DND-41 (cell line): ENCODE measurements around the gene CWF19L1.

Experiments used
- ATAC-seq: fragments of 200-7000 bp; cut with Tn5 transposase; 3 replicates; pipeline ENCODE4 v1.9.1; 2021; ENCODE audit warnings: low read depth; ENCODE audit not compliant: insufficient read depth
- DNase-seq: peaks from one replicate; pipeline ENCODE4 v3.0.0-alpha.2; 2020
- H2AFZ ChIP-seq: 2 replicates; pipeline ENCODE4 v1.6.0; 2012; ENCODE audit warnings: low read depth, low read length
- H3K27ac ChIP-seq: 2 replicates; pipeline ENCODE4 v1.5.1; 2012; ENCODE audit warnings: low read length, inconsistent platforms
- H3K27me3 ChIP-seq: fragments of 200-600 bp; sonication (generic); 2 replicates; pipeline ENCODE4 v1.6.0; 2012; ENCODE audit warnings: low read length, mild to moderate bottlenecking, inconsistent platforms; ENCODE audit not compliant: insufficient read depth, poor library complexity
- H3K36me3 ChIP-seq: 2 replicates; pipeline ENCODE4 v1.5.1; 2012; ENCODE audit warnings: low read length, inconsistent platforms; ENCODE audit not compliant: insufficient read depth
- H3K4me1 ChIP-seq: 2 replicates; pipeline ENCODE4 v1.5.1; 2012; ENCODE audit warnings: mild to moderate bottlenecking, low read length; ENCODE audit not compliant: insufficient read depth
- H3K4me2 ChIP-seq: 2 replicates; pipeline ENCODE4 v1.6.0; 2012; ENCODE audit warnings: mild to moderate bottlenecking, moderate library complexity, low read length, inconsistent platforms; ENCODE audit not compliant: insufficient read depth
- H3K4me3 ChIP-seq, 2 experiments: fragments of 200-600 bp in 1 of 2; shearing (Covaris generic) in 1 of 2; 2 replicates each; pipeline ENCODE4 v1.5.1; 2012 to 2016; ENCODE audit warnings: inconsistent platforms in 2 of 2, low read length in 2 of 2, mild to moderate bottlenecking in 2 of 2, low read depth in 1 of 2, moderate library complexity in 1 of 2
- H3K79me2 ChIP-seq: 2 replicates; pipeline ENCODE4 v1.6.0; 2012; ENCODE audit warnings: low read length, inconsistent platforms; ENCODE audit not compliant: insufficient read depth
- H3K9ac ChIP-seq: 2 replicates; pipeline ENCODE4 v1.6.0; 2012; ENCODE audit warnings: low read depth, mild to moderate bottlenecking, inconsistent platforms, low read length, moderate library complexity
- H3K9me3 ChIP-seq: 2 replicates; pipeline ENCODE4 v1.5.1; 2012; ENCODE audit warnings: low read length, moderate library complexity, mild to moderate bottlenecking, inconsistent platforms; ENCODE audit not compliant: insufficient read depth, severe bottlenecking
- H4K20me1 ChIP-seq: 2 replicates; pipeline ENCODE4 v1.6.0; 2012; ENCODE audit warnings: low read length; ENCODE audit not compliant: insufficient read depth
- CTCF ChIP-seq: IDR thresholded peaks from 2 replicates; pipeline ENCODE4 v1.5.1; 2012; ENCODE audit warnings: borderline replicate concordance, low read length, moderate library complexity, mild to moderate bottlenecking; ENCODE audit not compliant: poor library complexity, severe bottlenecking; ENCODE audit errors: extremely low read depth
- EZH2 ChIP-seq: IDR thresholded peaks from 3 replicates; pipeline ENCODE4 v1.6.1; 2012; ENCODE audit warnings: borderline replicate concordance, low read depth, mild to moderate bottlenecking, moderate library complexity, low read length, inconsistent platforms; ENCODE audit not compliant: severe bottlenecking

The CWF19L1 gene

GRCh38 chr10:100216006-100216405 is 51.4 kb downstream of the CWF19L1 start:
- Histone ChIP-seq H3K27me3 (no peaks in the 10 kb centered on the region), H3K9me3 (no peaks in the 10 kb centered on the region), H4K20me1 (no peaks in the 10 kb centered on the region; the same call in 1 of the 2 replicates), H3K4me2 (no peak overlapping the region), H3K27ac (no peak overlapping the region), H3K4me3 (no peak overlapping the region), H3K4me1 (no peaks in the 10 kb centered on the region), H3K9ac (no peak overlapping the region), H2AFZ (no peak overlapping the region), H3K36me3 (peaks cover 92% of the 10 kb centered on the region), H3K79me2 (no peaks in the 10 kb centered on the region)
- no peak for ATAC-seq
- no peak for DNase-seq
- TF ChIP-seq CTCF (no peak), EZH2 (no peak)

GRCh38 chr10:100209303-100209702 is 58.1 kb downstream of the CWF19L1 start:
- Histone ChIP-seq H3K9ac (no peak overlapping the region), H3K79me2 (no peaks in the 10 kb centered on the region), H3K27ac (no peak overlapping the region), H3K4me2 (no peak overlapping the region), H4K20me1 (no peaks in the 10 kb centered on the region; the same call in 1 of the 2 replicates), H3K4me3 (no peak overlapping the region), H3K36me3 (peaks cover 84% of the 10 kb centered on the region), H3K4me1 (no peaks in the 10 kb centered on the region), H3K27me3 (no peaks in the 10 kb centered on the region), H2AFZ (no peak overlapping the region), H3K9me3 (no peaks in the 10 kb centered on the region)
- DNase-seq (no peak), ATAC-seq (no peak)
- no peak for TF ChIP-seq CTCF
- no peak for TF ChIP-seq EZH2

GRCh38 chr10:100208276-100208675 is 59.2 kb downstream of the CWF19L1 start:
- no peak for ATAC-seq
- DNase-seq: no peak
- TF ChIP-seq CTCF (no peak), EZH2 (no peak)
- Histone ChIP-seq H3K27me3 (no peaks in the 10 kb centered on the region), H3K36me3 (peaks cover 83% of the 10 kb centered on the region), H4K20me1 (no peaks in the 10 kb centered on the region; the same call in 1 of the 2 replicates), H3K4me3 (no peak overlapping the region), H3K27ac (no peak overlapping the region), H3K4me2 (no peak overlapping the region), H3K4me1 (no peaks in the 10 kb centered on the region), H3K9ac (no peak overlapping the region), H3K9me3 (no peaks in the 10 kb centered on the region), H3K79me2 (no peaks in the 10 kb centered on the region), H2AFZ (no peak overlapping the region)

GRCh38 chr10:100204370-100204769 is 63.1 kb downstream of the CWF19L1 start:
- Histone ChIP-seq H3K4me3 (no peak overlapping the region), H3K79me2 (no peaks in the 10 kb centered on the region), H4K20me1 (no peaks in the 10 kb centered on the region), H3K27ac (no peak overlapping the region), H3K27me3 (no peaks in the 10 kb centered on the region), H3K4me2 (no peak overlapping the region), H2AFZ (no peak overlapping the region), H3K9me3 (no peaks in the 10 kb centered on the region), H3K36me3 (peaks cover 90% of the 10 kb centered on the region), H3K4me1 (no peaks in the 10 kb centered on the region), H3K9ac (no peak overlapping the region)
- TF ChIP-seq CTCF: no peak
- no peak for TF ChIP-seq EZH2
- ATAC-seq: no peak
- DNase-seq: no peak
